ENCODE measurements around the gene AGMO. TPM values are rescaled to one million over a fixed set of nuclear protein-coding genes. Genes with fewer than 3 reads are reported as not detected.

The AGMO gene
- total and polyA plus RNA-seq, 2 donors (not counting 1 experiment from before 2014, with no cell fraction given) = not detected

DNA sequence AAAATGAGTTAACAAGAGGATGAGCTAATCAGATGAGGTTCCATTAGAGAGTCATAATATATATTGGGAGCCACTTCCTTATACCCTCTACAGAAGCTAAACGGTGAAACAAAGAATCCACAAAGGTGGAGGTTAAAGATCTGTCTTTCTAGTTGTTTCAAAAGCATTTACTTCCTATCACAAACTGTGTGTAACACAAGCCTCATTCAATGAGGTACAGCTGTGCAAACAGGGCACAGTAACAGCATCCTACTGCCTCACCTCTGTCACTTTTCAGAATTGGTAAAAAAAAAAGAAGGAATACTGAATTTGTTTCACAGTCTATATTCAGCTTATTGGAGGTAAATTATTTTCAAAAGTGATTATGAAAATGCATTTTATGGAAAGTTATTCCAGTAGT, 128.7 kb downstream of the AGMO start:
- Histone ChIP-seq H3K9me3 (ENCODE audit: control extremely low read depth in 1 of 3, control insufficient read depth in 2 of 3, insufficient read depth in 1 of 3, low read length in 2 of 3) (no peaks in the 10 kb centered on the region), H3K36me3 (replicated peaks in 1 of 2; ENCODE audit: control extremely low read depth in 1 of 2, control insufficient read depth in 1 of 2, extremely low read depth in 1 of 2, insufficient read depth in 2 of 2, low read length in 1 of 2) (no peaks in the 10 kb centered on the region), H2AFZ (ENCODE audit: insufficient read depth, low read depth, low read length, poor library complexity, severe bottlenecking) (no peak overlapping the region), H3K79me2 (ENCODE audit: control insufficient read depth, insufficient read depth, low read length) (no peaks in the 10 kb centered on the region), H3K4me3 (ENCODE audit: control extremely low read depth in 1 of 5, extremely low read depth in 1 of 5, insufficient read depth in 1 of 5, low read depth in 2 of 5, low read length in 4 of 5) (no peak overlapping the region), H3K4me1 (ENCODE audit: control insufficient read depth in 2 of 2, insufficient read depth in 2 of 2, low read length in 2 of 2) (no peaks in the 10 kb centered on the region), H3K4me2 (replicated peaks; ENCODE audit: low read depth, low read length, poor library complexity, severe bottlenecking) (no peak overlapping the region), H4K20me1 (ENCODE audit: control insufficient read depth, insufficient read depth, low read length, poor library complexity, severe bottlenecking) (no peaks in the 10 kb centered on the region), H3K9ac (ENCODE audit: low read length) (no peak overlapping the region), H3K27me3 (replicated peaks in 1 of 4; ENCODE audit: control extremely low read depth in 1 of 4, control insufficient read depth in 3 of 4, insufficient read depth in 4 of 4, low read length in 3 of 4) (no peaks in the 10 kb centered on the region), H3K27ac (ENCODE audit: low read length in 2 of 2) (no peak overlapping the region)
- no peaks in the 10 kb centered on the region for H3K4me1 Mint-ChIP-seq
- no peak for DNase-seq
- intact Hi-C loops (cut with micrococcal nuclease) = no loop called here
- WGBS (ENCODE audit: insufficient coverage) = no CpG with 5 or more reads among the region's 1 CpG
- H3K4me3 Mint-ChIP-seq = no peak overlapping the region
- ATAC-seq (ENCODE audit: low read depth) = no peak
- TF ChIP-seq, protein P1, sequence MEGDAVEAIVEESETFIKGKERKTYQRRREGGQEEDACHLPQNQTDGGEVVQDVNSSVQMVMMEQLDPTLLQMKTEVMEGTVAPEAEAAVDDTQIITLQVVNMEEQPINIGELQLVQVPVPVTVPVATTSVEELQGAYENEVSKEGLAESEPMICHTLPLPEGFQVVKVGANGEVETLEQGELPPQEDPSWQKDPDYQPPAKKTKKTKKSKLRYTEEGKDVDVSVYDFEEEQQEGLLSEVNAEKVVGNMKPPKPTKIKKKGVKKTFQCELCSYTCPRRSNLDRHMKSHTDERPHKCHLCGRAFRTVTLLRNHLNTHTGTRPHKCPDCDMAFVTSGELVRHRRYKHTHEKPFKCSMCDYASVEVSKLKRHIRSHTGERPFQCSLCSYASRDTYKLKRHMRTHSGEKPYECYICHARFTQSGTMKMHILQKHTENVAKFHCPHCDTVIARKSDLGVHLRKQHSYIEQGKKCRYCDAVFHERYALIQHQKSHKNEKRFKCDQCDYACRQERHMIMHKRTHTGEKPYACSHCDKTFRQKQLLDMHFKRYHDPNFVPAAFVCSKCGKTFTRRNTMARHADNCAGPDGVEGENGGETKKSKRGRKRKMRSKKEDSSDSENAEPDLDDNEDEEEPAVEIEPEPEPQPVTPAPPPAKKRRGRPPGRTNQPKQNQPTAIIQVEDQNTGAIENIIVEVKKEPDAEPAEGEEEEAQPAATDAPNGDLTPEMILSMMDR (IDR thresholded peaks at IDR 0.05) = no peak
- no peak for TF ChIP-seq EZH2 (IDR thresholded peaks at IDR 0.05; ENCODE audit: borderline replicate concordance, insufficient read depth, low read depth, low read length, poor library complexity, severe bottlenecking)
- no peaks in the 10 kb centered on the region for H3K27me3 Mint-ChIP-seq
- no peaks in the 10 kb centered on the region for H3K9me3 Mint-ChIP-seq (ENCODE audit: insufficient read depth)
- no peak overlapping the region for H3K27ac Mint-ChIP-seq
- POLR2A ChIA-PET = no interaction called here
- CTCF ChIA-PET = no interaction called here

DNA sequence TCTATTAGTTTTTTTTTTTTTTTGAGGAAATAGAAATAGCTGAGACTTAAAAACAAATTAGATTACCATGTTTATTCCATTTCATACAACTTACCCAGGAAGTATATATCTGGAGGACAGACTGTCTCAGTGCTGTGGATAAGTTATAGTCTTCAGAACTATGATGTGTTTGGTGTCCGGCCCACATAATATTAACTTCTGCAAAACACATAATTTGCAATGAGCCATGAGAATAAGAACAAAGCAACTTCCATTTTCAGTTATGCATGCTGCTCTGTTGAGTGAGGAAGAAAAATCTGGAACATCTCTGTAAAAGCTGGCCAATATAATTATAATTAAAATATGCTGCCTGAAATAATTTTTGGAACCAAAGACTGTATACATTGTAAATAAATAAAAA, 130.9 kb downstream of the AGMO start:
- TF ChIP-seq EZH2 (IDR thresholded peaks at IDR 0.05; ENCODE audit: borderline replicate concordance, insufficient read depth, low read depth, low read length, poor library complexity, severe bottlenecking) = no peak
- Histone ChIP-seq H3K79me2 (ENCODE audit: control insufficient read depth, insufficient read depth, low read length) (no peaks in the 10 kb centered on the region), H3K4me2 (replicated peaks; ENCODE audit: low read depth, low read length, poor library complexity, severe bottlenecking) (no peak overlapping the region), H3K9me3 (ENCODE audit: control extremely low read depth in 1 of 3, control insufficient read depth in 2 of 3, insufficient read depth in 1 of 3, low read length in 2 of 3) (no peaks in the 10 kb centered on the region), H4K20me1 (ENCODE audit: control insufficient read depth, insufficient read depth, low read length, poor library complexity, severe bottlenecking) (no peaks in the 10 kb centered on the region), H3K27ac (ENCODE audit: low read length in 2 of 2) (no peak overlapping the region), H3K4me1 (ENCODE audit: control insufficient read depth in 2 of 2, insufficient read depth in 2 of 2, low read length in 2 of 2) (no peaks in the 10 kb centered on the region), H3K4me3 (ENCODE audit: control extremely low read depth in 1 of 5, extremely low read depth in 1 of 5, insufficient read depth in 1 of 5, low read depth in 2 of 5, low read length in 4 of 5) (no peak overlapping the region), H3K36me3 (replicated peaks in 1 of 2; ENCODE audit: control extremely low read depth in 1 of 2, control insufficient read depth in 1 of 2, extremely low read depth in 1 of 2, insufficient read depth in 2 of 2, low read length in 1 of 2) (no peaks in the 10 kb centered on the region), H3K9ac (ENCODE audit: low read length) (no peak overlapping the region), H3K27me3 (replicated peaks in 1 of 4; ENCODE audit: control extremely low read depth in 1 of 4, control insufficient read depth in 3 of 4, insufficient read depth in 4 of 4, low read length in 3 of 4) (no peaks in the 10 kb centered on the region), H2AFZ (ENCODE audit: insufficient read depth, low read depth, low read length, poor library complexity, severe bottlenecking) (no peak overlapping the region)
- Mint-ChIP-seq H3K27me3 (no peaks in the 10 kb centered on the region), H3K4me3 (no peak overlapping the region), H3K4me1 (no peaks in the 10 kb centered on the region), H3K27ac (no peak overlapping the region), H3K9me3 (ENCODE audit: insufficient read depth) (peaks cover 3% of the 10 kb centered on the region)
- intact Hi-C loops (cut with micrococcal nuclease) = no loop called here
- ATAC-seq (ENCODE audit: low read depth) = no peak
- POLR2A ChIA-PET = no interaction called here
- CTCF ChIA-PET = no interaction called here
- no peak for DNase-seq
- no CpG with 5 or more reads among the region's 1 CpG for WGBS (ENCODE audit: insufficient coverage)

Data from B cell (primary cell).